HCT116 (cell line): ENCODE results near the gene SYF2. TPM values are rescaled to one million over a fixed set of nuclear protein-coding genes. Genes with fewer than 3 reads are reported as not detected.

Experiments used
- ATAC-seq: fragments of 200-7000 bp; cut with Tn5 transposase; 2 replicates; pipeline ENCODE4 v1.9.1; 2020; ENCODE audit warnings: mild to moderate bottlenecking, moderate library complexity
- BruUV-seq: library from RNA; stranded (reverse); fragments of 400-500 nt; replicated peaks from 2 replicates; lab custom pipeline; 2021; lab: Mats Ljungman, UMichigan
- CTCF ChIA-PET: fragments of 300-600 bp; sonication (Branson Sonifier 250); formaldehyde crosslinking; loops from one replicate; lab custom pipeline; 2021; ENCODE audit warnings: antibody characterized with exemption; lab: Charles Lee
- POLR2A ChIA-PET: fragments of 300-600, 350-600 bp; sonication (Branson Sonifier 250); formaldehyde crosslinking; loops from one replicate; lab custom pipeline; 2021; ENCODE audit warnings: antibody characterized with exemption; lab: Charles Lee
- RAD21 ChIA-PET, 2 experiments: fragments of 300-600 bp; sonication (Branson Sonifier 250); formaldehyde crosslinking; loops; one replicate each; lab custom pipeline; 2023; ENCODE audit warnings: low total read pairs in 2 of 2; ENCODE audit not compliant: uncharacterized antibody in 2 of 2, unreplicated experiment in 2 of 2, low non-redundant PET in 1 of 2; lab: Charles Lee
- DNase-seq: peaks from one replicate; pipeline ENCODE4 v3.0.0-alpha.2; 2010; ENCODE audit warnings: low read depth, low spot score
- H2AFZ ChIP-seq: fragments of 200-600 bp; shearing (Covaris generic), sonication (generic); 2 replicates; pipeline ENCODE4 v1.6.1; 2017; ENCODE audit warnings: low read depth, mixed run types, mixed read lengths, antibody characterized with exemption, low read length; ENCODE audit not compliant: poor library complexity, severe bottlenecking
- H3K27ac ChIP-seq: 2 replicates; pipeline ENCODE4 v1.5.1; 2012; ENCODE audit warnings: low read depth, low read length
- H3K27me3 ChIP-seq: fragments of 200-600 bp; sonication (generic); 2 replicates; pipeline ENCODE4 v1.6.1; 2016; ENCODE audit warnings: mixed run types, low read length, mixed read lengths; ENCODE audit not compliant: insufficient read depth
- H3K36me3 ChIP-seq, 2 experiments: fragments of 200-500 bp in 1 of 2; fragments of 200-600 bp in 1 of 2; sonication (Bioruptor generic) in 1 of 2; sonication (generic) in 1 of 2; 2 replicates each; pipeline versions ENCODE4 v1.5.1 to v1.6.1; 2014 to 2016; ENCODE audit warnings: low read length in 2 of 2, inconsistent platforms in 1 of 2, mixed read lengths in 1 of 2, mixed run types in 1 of 2; ENCODE audit not compliant: insufficient read depth in 2 of 2, control insufficient read depth in 1 of 2
- H3K4me1 ChIP-seq, 2 experiments: fragments of 200-600 bp in 1 of 2; sonication (generic) in 1 of 2; 2 replicates each; pipeline versions ENCODE4 v1.5.1 to v1.6.1; 2012 to 2017; ENCODE audit warnings: low read length in 2 of 2, inconsistent platforms in 1 of 2, mild to moderate bottlenecking in 1 of 2, mixed read lengths in 1 of 2, mixed run types in 1 of 2, moderate library complexity in 1 of 2; ENCODE audit not compliant: insufficient read depth in 2 of 2, control insufficient read depth in 1 of 2
- H3K4me2 ChIP-seq: fragments of 200-600 bp; sonication (generic); 2 replicates; pipeline ENCODE4 v1.6.1; 2017; ENCODE audit warnings: mixed run types, low read length, mixed read lengths
- H3K4me3 ChIP-seq, 2 experiments: fragments of 200-600 bp in 1 of 2; sonication (generic) in 1 of 2; replicated peaks in 1 of 2; 2 replicates each; pipeline ENCODE4 v1.5.1; 2011 to 2016; ENCODE audit warnings: low read length in 2 of 2, control low read depth in 1 of 2, low read depth in 1 of 2, mild to moderate bottlenecking in 1 of 2, mixed read lengths in 1 of 2, mixed run types in 1 of 2
- H3K79me2 ChIP-seq: fragments of 200-600 bp; sonication (generic); 2 replicates; pipeline ENCODE4 v1.6.1; 2017; ENCODE audit warnings: mild to moderate bottlenecking, mixed run types, low read length, moderate library complexity, mixed read lengths; ENCODE audit not compliant: insufficient read depth
- H3K9ac ChIP-seq: fragments of 200-600 bp; sonication (generic); 2 replicates; pipeline ENCODE4 v1.6.1; 2016; ENCODE audit warnings: low read length, mixed read lengths
- H3K9me2 ChIP-seq: fragments of 200-600 bp; sonication (generic), shearing (Covaris generic); 2 replicates; pipeline ENCODE4 v1.6.1; 2017; ENCODE audit warnings: mixed run types, mild to moderate bottlenecking, moderate library complexity; ENCODE audit not compliant: insufficient read depth
- H3K9me3 ChIP-seq, 2 experiments: fragments of 200-500 bp in 1 of 2; fragments of 200-600 bp in 1 of 2; sonication (Bioruptor generic) in 1 of 2; sonication (generic) in 1 of 2; 2 replicates each; pipeline ENCODE4 v1.6.1; 2014 to 2017; ENCODE audit warnings: low read length in 2 of 2, mixed read lengths in 2 of 2, inconsistent platforms in 1 of 2, low read depth in 1 of 2, mild to moderate bottlenecking in 1 of 2, mixed run types in 1 of 2, moderate library complexity in 1 of 2; ENCODE audit not compliant: control insufficient read depth in 1 of 2, insufficient read depth in 1 of 2
- H4K20me1 ChIP-seq: fragments of 200-600 bp; sonication (generic), shearing (Covaris generic); 2 replicates; pipeline ENCODE4 v1.6.1; 2017; ENCODE audit warnings: mixed run types, mild to moderate bottlenecking, moderate library complexity; ENCODE audit not compliant: insufficient read depth
- ATF3 ChIP-seq: IDR thresholded peaks from 2 replicates; pipeline ENCODE4 v1.6.1; 2012
- CEBPB ChIP-seq: IDR thresholded peaks from 2 replicates; pipeline ENCODE4 v1.6.1; 2012; ENCODE audit warnings: low read depth
- CTCF ChIP-seq, 3 experiments: fragments of 200-600 bp in 1 of 3; sonication (generic) in 1 of 3; IDR thresholded peaks in 2 of 3; conservative IDR thresholded peaks in 1 of 3; 2 replicates each; pipeline ENCODE4 v1.5.1; 2012 to 2017; ENCODE audit warnings: low read depth in 2 of 3, low read length in 2 of 3, antibody characterized with exemption in 1 of 3, borderline replicate concordance in 1 of 3, control low read depth in 1 of 3, mild to moderate bottlenecking in 1 of 3, mixed read lengths in 1 of 3, mixed run types in 1 of 3, moderate library complexity in 1 of 3; ENCODE audit not compliant: insufficient read depth in 1 of 3
- EGR1 ChIP-seq: IDR thresholded peaks from 2 replicates; pipeline ENCODE4 v1.6.1; 2012; ENCODE audit warnings: low read depth
- EZH2phosphoT487 ChIP-seq: fragments of 200-600 bp; IDR thresholded peaks from 2 replicates; pipeline ENCODE4 v1.6.1; 2018; ENCODE audit warnings: antibody characterized with exemption, borderline replicate concordance
- JUND ChIP-seq: IDR thresholded peaks from 2 replicates; pipeline ENCODE4 v1.6.1; 2012
- POLR2A ChIP-seq: IDR thresholded peaks from 2 replicates; pipeline ENCODE4 v1.7.0; 2011; ENCODE audit warnings: borderline replicate concordance; ENCODE audit not compliant: insufficient read depth, insufficient read length; ENCODE audit errors: extremely low read depth
- RAD21 ChIP-seq: IDR thresholded peaks from 2 replicates; pipeline ENCODE4 v1.6.1; 2012; ENCODE audit warnings: low read depth, mild to moderate bottlenecking
- REST ChIP-seq: IDR thresholded peaks from 2 replicates; pipeline ENCODE4 v1.6.1; 2012; ENCODE audit warnings: low read depth
- SIN3A ChIP-seq: IDR thresholded peaks from 2 replicates; pipeline ENCODE4 v1.6.1; 2012; ENCODE audit warnings: low read depth
- SP1 ChIP-seq: IDR thresholded peaks from 2 replicates; pipeline ENCODE4 v1.6.1; 2012; ENCODE audit warnings: low read depth
- SRF ChIP-seq: IDR thresholded peaks from 2 replicates; pipeline ENCODE4 v1.6.1; 2012; ENCODE audit warnings: low read depth
- TCF7L2 ChIP-seq: IDR thresholded peaks from 2 replicates; pipeline ENCODE4 v1.7.0; 2011; ENCODE audit warnings: borderline replicate concordance, inconsistent platforms; ENCODE audit not compliant: insufficient read depth, insufficient read length; ENCODE audit errors: extremely low read depth
- YY1 ChIP-seq: IDR thresholded peaks from 2 replicates; pipeline ENCODE4 v1.6.1; 2011; ENCODE audit warnings: low read length, low read depth, moderate library complexity, mild to moderate bottlenecking; ENCODE audit not compliant: insufficient replicate concordance; ENCODE audit errors: extremely low read depth
- ZFX ChIP-seq: fragments of 450-650 bp; IDR thresholded peaks from 2 replicates; pipeline ENCODE4 v1.6.1; 2017
- ZNF274 ChIP-seq: fragments of 200-500 bp; sonication (Bioruptor generic); IDR thresholded peaks from 2 replicates; pipeline ENCODE4 v1.6.1; 2014; ENCODE audit warnings: mild to moderate bottlenecking, low read depth, low read length, inconsistent platforms
- intact Hi-C: fragments of 100-400 bp; cut with micrococcal nuclease; formaldehyde crosslinking; loops from 2 replicates; pipeline ENCODE4 v1.10.0; 2022
- total RNA-seq: library from RNA; stranded (reverse); gene quantifications from one replicate; pipeline ENCODE4 v1.2.1, GENCODE V29; 2021; ENCODE audit not compliant: unreplicated experiment

Gene SYF2
- total RNA-seq, 1 experiment from 2014 or later, result 40.4 TPM

GRCh38 chr1:25199819-25200620, 32.3 kb downstream of the SYF2 start:
- no peak for ATAC-seq
- no peaks in the 10 kb centered on the region for H3K27me3 ChIP-seq
- no TSS peak for BruUV-seq
- POLR2A ChIA-PET, result no interaction called here
- no peaks in the 10 kb centered on the region for H3K79me2 ChIP-seq
- H3K9ac ChIP-seq, result no peak overlapping the region
- peaks cover 0 to 6% of the 10 kb centered on the region in 2 experiments; a peak in 1 of 4 replicates for H3K4me1 ChIP-seq
- DNase-seq, result no peak
- H3K4me2 ChIP-seq, result no peak overlapping the region
- RAD21 ChIA-PET, result no interaction called here
- intact Hi-C loops, result no loop called here
- TF ChIP-seq REST (no peak), CTCF (IDR thresholded peaks at IDR 0.05 in 2 of 3, conservative IDR thresholded peaks at IDR 0.05 in 1 of 3; ENCODE audit: borderline replicate concordance in 1 of 3, insufficient read depth in 1 of 3, low read depth in 2 of 3, low read length in 2 of 3) (no peak), SRF (no peak), EGR1 (no peak), ZNF274 (no peak), EZH2phosphoT487 (no peak), RAD21 (no peak), TCF7L2 (no peak), JUND (no peak), SP1 (no peak), ZFX (no peak), CEBPB (no peak), YY1 (no peak), POLR2A (no peak), SIN3A (no peak), ATF3 (no peak)
- H3K9me3 ChIP-seq, result no peaks in the 10 kb centered on the region
- H2AFZ ChIP-seq, result no peak overlapping the region
- no peak overlapping the region for H3K4me3 ChIP-seq
- CTCF ChIA-PET, result no interaction called here
- H3K9me2 ChIP-seq, result no peaks in the 10 kb centered on the region
- H4K20me1 ChIP-seq, result no peaks in the 10 kb centered on the region
- H3K36me3 ChIP-seq, result no peaks in the 10 kb centered on the region
- no peak overlapping the region for H3K27ac ChIP-seq
